A549 treated with Hydrocortisone at 1 μM for 4 hours (cell line): Measurements from ENCODE around the gene OR7G1. TPM values are rescaled to one million over a fixed set of nuclear protein-coding genes. Genes with fewer than 3 reads are reported as not detected.

Experiments
- total RNA-seq: library from RNA; stranded (reverse); fragments of 200-300 nt; extraction: Qiagen RNA extraction; gene quantifications from 5 replicates; pipeline ENCODE4 v1.2.3, GENCODE V29; 2022

The OR7G1 gene
- total RNA-seq, result not detected in 5 replicates

DNA sequence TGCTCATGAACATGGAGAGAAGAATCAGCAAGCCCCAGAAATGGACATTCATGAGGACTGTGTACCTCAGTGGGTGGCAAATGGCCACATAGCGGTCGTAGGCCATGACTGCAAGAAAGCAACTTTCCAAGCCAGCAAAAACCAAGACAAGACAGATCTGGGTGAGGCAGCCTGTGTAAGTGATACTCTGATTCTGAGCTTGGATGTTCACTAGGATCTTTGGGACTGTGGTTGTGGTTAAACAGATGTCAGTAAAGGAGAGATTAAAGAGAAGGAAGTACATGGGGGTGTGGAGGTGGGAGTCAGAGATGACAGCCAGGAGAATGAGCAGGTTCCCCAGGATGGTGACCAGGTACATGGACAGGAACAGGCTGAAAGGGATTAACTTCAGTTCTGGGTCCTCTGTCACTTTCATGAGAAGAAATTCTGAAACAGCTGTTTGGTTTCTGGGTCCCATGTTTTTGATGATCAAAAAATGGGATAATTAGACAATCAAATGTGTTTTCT lies at the start of gene OR7G1:
OR7G1 (minus strand) TSS at position 457 of the 507 bp plus-strand sequence; CDS start at position 457, 0 bp downstream.

DNA sequence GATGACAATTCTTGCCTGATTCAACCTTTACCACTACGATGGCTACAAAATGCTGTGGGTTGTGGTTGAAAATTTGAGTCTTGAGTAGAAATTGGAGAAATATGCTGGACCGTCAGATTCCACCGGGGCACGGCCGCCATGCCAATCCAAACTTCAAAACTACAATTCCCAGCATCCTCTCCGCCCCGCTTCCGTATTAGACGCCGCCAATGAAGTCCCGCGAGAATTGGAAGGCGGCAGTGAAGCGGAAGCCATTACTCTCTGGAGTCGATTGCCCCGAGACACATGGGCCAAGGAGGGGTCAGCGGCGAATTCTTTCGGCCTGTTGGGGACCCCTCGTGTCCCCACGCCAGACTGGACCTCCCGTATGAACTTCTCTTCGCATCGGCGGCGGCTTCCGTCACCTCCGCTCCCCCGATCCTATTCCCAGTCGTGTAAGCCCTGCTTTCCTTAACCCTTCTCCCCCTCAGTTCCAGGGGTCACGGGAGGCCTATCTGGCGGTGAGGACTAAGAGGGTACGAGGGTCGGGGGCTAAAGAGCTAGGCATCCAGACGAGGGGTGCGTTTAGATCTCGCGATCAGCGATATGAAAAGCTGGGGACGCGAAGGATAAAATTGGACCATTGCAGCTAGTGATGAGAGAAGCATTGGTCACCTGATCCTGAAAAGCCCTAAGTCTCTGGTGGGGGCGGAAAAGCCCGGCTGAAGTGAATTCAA lies 24.8 kb upstream of the OR7G1 start, which contains the start of gene ZNF317:
ZNF317 (plus strand) TSS at position 239 of the 716 bp plus-strand sequence. CDS start 15,620 bp downstream, outside the sequence.

DNA sequence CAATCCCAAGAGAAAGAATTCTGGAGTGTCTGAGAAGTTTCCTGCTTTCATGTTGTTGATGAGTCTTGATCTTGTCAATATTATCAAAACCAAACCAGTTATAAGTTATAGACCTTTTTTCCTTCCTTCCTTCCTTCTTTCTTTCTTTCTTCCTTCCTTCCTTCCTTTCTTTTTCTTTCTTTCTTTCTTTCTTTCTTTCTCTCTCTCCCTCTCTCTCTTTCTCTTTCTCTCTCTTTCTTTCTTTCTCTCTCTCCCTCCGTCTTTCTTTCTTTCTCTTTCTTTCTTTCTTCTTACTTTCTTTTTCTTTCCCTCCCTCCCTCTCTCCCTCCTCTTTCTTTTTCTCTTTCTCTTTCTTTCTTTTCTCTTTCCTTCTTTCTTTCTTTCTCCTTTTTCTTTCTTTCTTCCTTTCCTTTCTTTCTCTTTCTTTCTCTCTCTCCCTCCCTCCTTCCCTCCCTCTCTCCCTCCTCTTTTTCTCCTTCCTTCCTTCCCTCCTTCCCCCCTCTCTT lies 11.4 kb upstream of the OR7G1 start, which contains the start of gene OR7G3:
OR7G3 (minus strand) TSS at position 51 of the 506 bp plus-strand sequence; CDS start at position 51, 0 bp downstream.

DNA sequence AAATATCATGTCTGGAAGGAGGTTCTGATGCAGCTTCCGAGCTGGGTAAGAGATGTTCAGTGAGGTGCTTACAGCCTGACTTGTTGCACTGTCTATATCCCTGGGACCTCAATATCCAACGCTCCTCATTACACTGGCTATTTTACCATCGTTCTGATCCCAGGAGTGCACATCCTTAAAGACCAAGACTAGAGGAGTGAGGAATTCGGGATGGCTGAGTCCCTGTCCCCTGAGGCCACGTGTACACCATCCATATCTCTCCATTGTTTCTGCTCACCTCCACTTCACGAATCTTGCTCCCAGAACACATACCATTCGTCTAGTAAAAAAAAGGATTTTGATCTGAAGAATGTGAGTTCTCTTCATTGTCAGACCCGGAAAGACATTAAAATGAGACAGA lies 8.2 kb downstream of the OR7G1 start, which contains the start of gene OR7G2:
OR7G2 (minus strand) TSS at position 101 of the 400 bp plus-strand sequence. CDS start 4,232 bp downstream, outside the sequence.

DNA sequence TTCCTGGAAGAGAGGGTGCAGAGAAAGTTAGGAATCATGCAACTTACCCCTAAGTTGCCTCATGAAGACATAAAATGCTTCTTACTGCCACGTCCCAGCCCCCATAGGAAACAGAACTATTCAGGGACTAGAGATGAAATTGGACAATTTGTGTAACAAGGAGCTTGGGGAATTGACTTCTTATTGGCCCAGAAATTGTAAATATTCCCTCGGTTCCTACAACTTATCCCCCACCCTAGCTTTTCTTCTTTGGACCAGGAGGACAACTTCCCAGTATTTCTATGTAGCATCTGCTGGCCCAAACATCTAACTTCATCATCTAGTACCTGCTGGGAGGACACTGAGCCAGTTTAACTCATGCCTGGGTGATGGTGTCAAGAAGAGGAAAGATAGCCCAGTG lies 28.8 kb downstream of the OR7G1 start, which contains the start of gene OR1M1:
OR1M1 (plus strand) TSS at position 301 of the 400 bp plus-strand sequence. CDS start 6,184 bp downstream, outside the sequence.

Other genes starting within 250 kb of the OR7G1 start
- 0.02 to 0.06 TPM (median 0.03 TPM) in 5 replicates for gene MUC16, start 105.4 kb downstream of the OR7G1 start, total RNA-seq
- gene OR1M1, start 28.7 kb downstream of the OR7G1 start, total RNA-seq, result not detected in 5 replicates
- gene OR7G2, start 8.3 kb downstream of the OR7G1 start, total RNA-seq, result not detected in 5 replicates
- gene OR7G3, start 11.2 kb upstream of the OR7G1 start, total RNA-seq, result not detected in 5 replicates
- gene ZNF317, start 24.6 kb upstream of the OR7G1 start, total RNA-seq, result 15.4 to 19.9 TPM (median 18.6 TPM) in 5 replicates
- gene OR7D2, start 63.2 kb upstream of the OR7G1 start, total RNA-seq, result not detected in 5 replicates
- gene OR7D4, start 103.8 kb upstream of the OR7G1 start, total RNA-seq, result not detected in 5 replicates
- not detected in 5 replicates for gene OR7E24, start 135.2 kb upstream of the OR7G1 start, total RNA-seq
- 0.85 to 1.4 TPM (median 1.3 TPM) in 5 replicates for gene ZNF699, start 194.1 kb upstream of the OR7G1 start, total RNA-seq
- gene ZNF559, start 208.4 kb upstream of the OR7G1 start, total RNA-seq, result 4.5 to 5.6 TPM (median 4.7 TPM) in 5 replicates
- gene ZNF177, start 247.2 kb upstream of the OR7G1 start, total RNA-seq, result 0.43 to 0.76 TPM (median 0.58 TPM) in 5 replicates